OCI-LY7 (cell line): ENCODE data around the gene CD22. TPM values are rescaled to one million over a fixed set of nuclear protein-coding genes. Genes with fewer than 3 reads are reported as not detected.

Source experiments
- BruUV-seq: library from RNA; stranded (reverse); fragments of 400-500 nt; replicated peaks from 2 replicates; lab custom pipeline; 2021; lab: Mats Ljungman, UMichigan
- CTCF ChIA-PET: fragments of 300-600 bp; sonication (Branson Sonifier 250); formaldehyde crosslinking; loops from one replicate; lab custom pipeline; 2022; ENCODE audit warnings: antibody characterized with exemption; ENCODE audit not compliant: unreplicated experiment; lab: Charles Lee
- POLR2A ChIA-PET: fragments of 300-600 bp; sonication (Branson Sonifier 250); formaldehyde crosslinking; loops from one replicate; lab custom pipeline; 2022; ENCODE audit warnings: antibody characterized with exemption; lab: Charles Lee
- DNase-seq: peaks from one replicate; pipeline ENCODE4 v3.0.0-alpha.2; 2015; ENCODE audit warnings: low spot score
- H2AFZ ChIP-seq: fragments of 200-600 bp; sonication (generic), shearing (Covaris generic); 2 replicates; pipeline ENCODE4 v1.6.1; 2014; ENCODE audit warnings: mild to moderate bottlenecking, antibody characterized with exemption, low read length, moderate library complexity
- H3K27ac ChIP-seq: fragments of 200-600 bp; sonication (generic); 2 replicates; pipeline ENCODE4 v1.5.1; 2014; ENCODE audit warnings: mixed run types, low read depth, mild to moderate bottlenecking, moderate library complexity, low read length, inconsistent platforms; ENCODE audit not compliant: poor library complexity, severe bottlenecking
- H3K36me3 ChIP-seq: fragments of 200-600 bp; sonication (generic); 2 replicates; pipeline ENCODE4 v1.6.1; 2014; ENCODE audit warnings: mild to moderate bottlenecking, antibody characterized with exemption, low read length, moderate library complexity, mixed read lengths; ENCODE audit not compliant: insufficient read depth
- H3K4me1 ChIP-seq: fragments of 200-600 bp; sonication (generic); 2 replicates; pipeline ENCODE4 v1.5.1; 2014; ENCODE audit warnings: mild to moderate bottlenecking, low read length; ENCODE audit not compliant: insufficient read depth, poor library complexity, severe bottlenecking
- H3K4me2 ChIP-seq: fragments of 200-600 bp; sonication (generic); 2 replicates; pipeline ENCODE4 v1.6.1; 2014; ENCODE audit warnings: mild to moderate bottlenecking, low read length
- H3K4me3 ChIP-seq: fragments of 200-600 bp; sonication (generic); 2 replicates; pipeline ENCODE4 v1.5.1; 2014; ENCODE audit warnings: mild to moderate bottlenecking, low read depth, low read length; ENCODE audit not compliant: poor library complexity, severe bottlenecking
- H3K79me2 ChIP-seq: fragments of 200-600 bp; sonication (generic); 2 replicates; pipeline ENCODE4 v1.6.1; 2016; ENCODE audit warnings: low read depth, mild to moderate bottlenecking, low read length, moderate library complexity, mixed read lengths; ENCODE audit not compliant: insufficient read depth
- H3K9me2 ChIP-seq: fragments of 200-600 bp; sonication (generic); 2 replicates; pipeline ENCODE4 v1.6.1; 2016; ENCODE audit warnings: mild to moderate bottlenecking, low read length, mixed read lengths; ENCODE audit not compliant: insufficient read depth
- H3K9me3 ChIP-seq: fragments of 200-600 bp; sonication (generic); 2 replicates; pipeline ENCODE4 v1.6.1; 2014; ENCODE audit warnings: mild to moderate bottlenecking, mixed run types, low read length, mixed read lengths
- H4K20me1 ChIP-seq: fragments of 200-600 bp; sonication (generic); 2 replicates; pipeline ENCODE4 v1.6.1; 2014; ENCODE audit warnings: mild to moderate bottlenecking, antibody characterized with exemption, low read length, moderate library complexity, mixed read lengths; ENCODE audit not compliant: insufficient read depth
- CTCF ChIP-seq: fragments of 200-600 bp; sonication (generic); conservative IDR thresholded peaks from 2 replicates; pipeline ENCODE4 v1.5.1; 2014; ENCODE audit warnings: mild to moderate bottlenecking, antibody characterized with exemption, low read length, moderate library complexity, mixed read lengths
- EZH2phosphoT487 ChIP-seq: fragments of 200-600 bp; sonication (generic); IDR thresholded peaks from 2 replicates; pipeline ENCODE4 v1.6.1; 2018; ENCODE audit warnings: low read depth, borderline replicate concordance, mild to moderate bottlenecking, mixed run types, antibody characterized with exemption, low read length, moderate library complexity, mixed read lengths
- intact Hi-C: fragments of 100-400 bp; cut with micrococcal nuclease; formaldehyde crosslinking; loops from one replicate; pipeline ENCODE4 v1.10.0; 2022; ENCODE audit not compliant: unreplicated experiment
- total RNA-seq, 2 experiments: library from RNA; depleted of rRNA in 1 of 2; stranded (reverse); fragments of >200 nt in 1 of 2; shearing (Covaris generic) in 1 of 2; gene quantifications; 2 replicates each; pipeline ENCODE4 v1.2.3, GENCODE V29; 2014 to 2022

CD22 gene
- total RNA-seq, 2 experiments from 2014 or later = 413 to 972 TPM

- ChIA-PET CTCF (no interaction called here), POLR2A (interaction anchor here (0.6 kb wide), 1 partner anchor 355 kb away, joined by 3 read pairs; no protein-coding TSS in a partner anchor)
- H3K36me3 ChIP-seq = no peaks in the 10 kb centered on the region
These were observed 60.3 kb downstream of the CD22 start for GRCh38 chr19:35389192-35389861.

GRCh38 chr19:35392742-35393715 is 64.0 kb downstream of the CD22 start:
- TF ChIP-seq CTCF (no peak), EZH2phosphoT487 (no peak)
- ChIA-PET CTCF (no interaction called here), POLR2A (no interaction called here)
- Histone ChIP-seq H3K4me1 (no peaks in the 10 kb centered on the region), H3K79me2 (no peaks in the 10 kb centered on the region), H3K36me3 (no peaks in the 10 kb centered on the region), H3K9me2 (no peaks in the 10 kb centered on the region), H3K9me3 (no peaks in the 10 kb centered on the region), H3K4me2 (no peak overlapping the region), H3K27ac (no peak overlapping the region), H2AFZ (no peak overlapping the region), H3K4me3 (no peak overlapping the region), H4K20me1 (no peaks in the 10 kb centered on the region)
- intact Hi-C loops = no loop called here
- BruUV-seq = no TSS peak
- DNase-seq = no peak

More at GRCh38 chr19:35389192-35389861, 60.3 kb downstream of the CD22 start:
- TF ChIP-seq CTCF = no peak
- TF ChIP-seq EZH2phosphoT487 = no peak
- Histone ChIP-seq H3K4me3 (no peak overlapping the region), H3K9me3 (peaks cover 13% of the 10 kb centered on the region; the same call in 1 of the 2 replicates), H3K4me1 (no peaks in the 10 kb centered on the region), H4K20me1 (no peaks in the 10 kb centered on the region), H3K79me2 (no peaks in the 10 kb centered on the region), H3K9me2 (no peaks in the 10 kb centered on the region), H2AFZ (no peak overlapping the region), H3K4me2 (no peak overlapping the region), H3K27ac (no peak overlapping the region)
- intact Hi-C loops = no loop called here
- BruUV-seq = no TSS peak
- no peak for DNase-seq
